Fibroblast of the aortic adventitia (primary cell): Measurements from ENCODE around the gene LASP1. TPM values are rescaled to one million over a fixed set of nuclear protein-coding genes. Genes with fewer than 3 reads are reported as not detected.

Experiments
- DNase-seq: peaks from one replicate; pipeline ENCODE4 v3.0.0-alpha.2; 2010; ENCODE audit warnings: low read depth
- H3K4me3 ChIP-seq: 2 replicates; pipeline ENCODE4 v1.5.1; 2011; ENCODE audit warnings: low read depth, mild to moderate bottlenecking, control low read depth, low read length, moderate library complexity
- total RNA-seq: library from RNA; depleted of rRNA; stranded (reverse); fragments of >200 nt; gene quantifications from 2 replicates; pipeline ENCODE4 v1.2.3, GENCODE V29; 2012; ENCODE audit warnings: low replicate concordance
- TF ChIP-seq, protein P1 (sequence below): IDR thresholded peaks from 2 replicates; pipeline ENCODE4 v1.5.1; 2011; ENCODE audit warnings: mild to moderate bottlenecking, low read length, control low read depth, inconsistent platforms; ENCODE audit not compliant: insufficient read depth

Gene LASP1
- total RNA-seq, 1 donor = 174 TPM

DNA sequence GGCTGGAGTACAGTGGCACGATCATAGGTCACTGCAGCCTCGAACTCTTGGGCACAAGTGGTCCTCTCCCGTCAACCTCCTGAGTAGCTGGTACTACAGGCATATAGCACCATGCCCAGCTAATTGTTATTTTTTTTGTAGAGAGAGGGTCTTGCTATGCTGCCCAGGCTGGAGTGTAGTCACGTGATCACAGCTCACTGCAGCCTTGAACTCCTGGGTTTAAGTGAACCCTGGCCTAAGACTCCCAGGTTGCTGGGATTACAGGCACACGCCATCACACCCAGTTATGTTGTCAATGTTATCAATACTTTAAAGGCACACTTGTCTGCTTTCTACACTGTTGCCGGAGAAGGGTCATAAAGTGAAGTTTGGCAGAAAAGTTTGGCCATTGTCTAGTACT, 33.5 kb downstream of the LASP1 start:
- TF ChIP-seq, protein P1, sequence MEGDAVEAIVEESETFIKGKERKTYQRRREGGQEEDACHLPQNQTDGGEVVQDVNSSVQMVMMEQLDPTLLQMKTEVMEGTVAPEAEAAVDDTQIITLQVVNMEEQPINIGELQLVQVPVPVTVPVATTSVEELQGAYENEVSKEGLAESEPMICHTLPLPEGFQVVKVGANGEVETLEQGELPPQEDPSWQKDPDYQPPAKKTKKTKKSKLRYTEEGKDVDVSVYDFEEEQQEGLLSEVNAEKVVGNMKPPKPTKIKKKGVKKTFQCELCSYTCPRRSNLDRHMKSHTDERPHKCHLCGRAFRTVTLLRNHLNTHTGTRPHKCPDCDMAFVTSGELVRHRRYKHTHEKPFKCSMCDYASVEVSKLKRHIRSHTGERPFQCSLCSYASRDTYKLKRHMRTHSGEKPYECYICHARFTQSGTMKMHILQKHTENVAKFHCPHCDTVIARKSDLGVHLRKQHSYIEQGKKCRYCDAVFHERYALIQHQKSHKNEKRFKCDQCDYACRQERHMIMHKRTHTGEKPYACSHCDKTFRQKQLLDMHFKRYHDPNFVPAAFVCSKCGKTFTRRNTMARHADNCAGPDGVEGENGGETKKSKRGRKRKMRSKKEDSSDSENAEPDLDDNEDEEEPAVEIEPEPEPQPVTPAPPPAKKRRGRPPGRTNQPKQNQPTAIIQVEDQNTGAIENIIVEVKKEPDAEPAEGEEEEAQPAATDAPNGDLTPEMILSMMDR = no peak
- no peak for DNase-seq
- H3K4me3 ChIP-seq = no peak overlapping the region

GRCh38 chr17:38904892-38905291, 35.0 kb downstream of the LASP1 start:
- H3K4me3 ChIP-seq = no peak overlapping the region
- DNase-seq = no peak
- TF ChIP-seq, protein P1 = no peak

DNA sequence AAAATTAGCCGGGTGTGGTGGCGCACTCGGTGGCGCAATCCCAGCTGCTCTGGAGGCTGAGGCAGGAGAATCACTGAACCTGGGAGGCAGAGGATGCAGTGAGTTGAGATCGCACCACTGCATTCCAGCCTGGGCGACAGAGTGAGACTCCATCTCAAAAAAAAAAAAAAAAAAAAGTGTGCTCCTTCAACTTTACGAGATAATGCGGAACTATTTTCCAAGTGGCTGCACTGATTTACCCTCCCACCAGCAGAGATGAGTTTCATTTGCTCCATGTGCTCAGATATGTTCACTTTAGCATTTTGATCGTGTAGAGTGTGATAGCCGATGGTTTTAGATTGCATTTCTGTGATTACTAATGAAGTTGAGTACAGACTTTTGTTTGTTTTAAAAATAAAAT, 35.5 kb downstream of the LASP1 start:
- no peak overlapping the region for H3K4me3 ChIP-seq
- TF ChIP-seq, protein P1 = no peak
- DNase-seq = no peak

DNA sequence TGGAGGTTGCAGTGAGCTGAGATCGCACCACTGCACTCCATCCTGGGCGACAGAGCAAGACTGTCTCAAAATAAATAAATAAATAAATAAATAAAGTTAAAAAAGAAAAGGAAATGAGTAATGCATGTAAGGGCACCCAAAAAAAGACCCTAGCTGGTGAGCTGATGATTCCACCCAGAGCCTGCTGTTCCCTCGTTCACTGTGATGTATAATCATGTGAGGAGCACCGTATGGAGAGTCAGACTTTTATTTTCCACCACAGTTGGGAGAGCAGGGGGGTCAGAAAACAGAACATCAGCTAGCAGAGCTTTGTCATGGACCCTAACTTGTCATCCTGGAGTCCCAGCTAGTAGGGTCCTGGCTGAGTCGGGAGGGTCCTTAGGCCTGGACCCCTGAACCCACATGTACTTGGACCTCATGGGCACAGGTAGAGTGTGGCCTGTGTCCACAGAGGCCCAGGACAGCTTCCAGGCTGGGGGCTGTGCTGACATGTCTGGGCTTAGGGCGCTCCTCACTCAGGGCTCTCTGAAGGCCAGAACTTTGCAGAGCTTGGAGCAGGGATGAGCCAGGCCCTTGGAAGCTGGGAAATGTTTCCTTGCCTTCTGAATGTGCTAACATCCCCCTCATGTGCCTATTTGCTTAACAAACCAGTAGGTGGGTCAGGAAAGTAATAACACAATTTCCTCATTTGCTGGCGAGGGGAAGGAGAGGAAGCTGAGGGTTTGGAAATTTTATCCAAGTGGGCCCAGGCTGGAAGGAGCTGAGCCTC, 36.8 kb downstream of the LASP1 start:
- no peak overlapping the region for H3K4me3 ChIP-seq
- TF ChIP-seq, protein P1 = no peak
- no peak for DNase-seq

DNA sequence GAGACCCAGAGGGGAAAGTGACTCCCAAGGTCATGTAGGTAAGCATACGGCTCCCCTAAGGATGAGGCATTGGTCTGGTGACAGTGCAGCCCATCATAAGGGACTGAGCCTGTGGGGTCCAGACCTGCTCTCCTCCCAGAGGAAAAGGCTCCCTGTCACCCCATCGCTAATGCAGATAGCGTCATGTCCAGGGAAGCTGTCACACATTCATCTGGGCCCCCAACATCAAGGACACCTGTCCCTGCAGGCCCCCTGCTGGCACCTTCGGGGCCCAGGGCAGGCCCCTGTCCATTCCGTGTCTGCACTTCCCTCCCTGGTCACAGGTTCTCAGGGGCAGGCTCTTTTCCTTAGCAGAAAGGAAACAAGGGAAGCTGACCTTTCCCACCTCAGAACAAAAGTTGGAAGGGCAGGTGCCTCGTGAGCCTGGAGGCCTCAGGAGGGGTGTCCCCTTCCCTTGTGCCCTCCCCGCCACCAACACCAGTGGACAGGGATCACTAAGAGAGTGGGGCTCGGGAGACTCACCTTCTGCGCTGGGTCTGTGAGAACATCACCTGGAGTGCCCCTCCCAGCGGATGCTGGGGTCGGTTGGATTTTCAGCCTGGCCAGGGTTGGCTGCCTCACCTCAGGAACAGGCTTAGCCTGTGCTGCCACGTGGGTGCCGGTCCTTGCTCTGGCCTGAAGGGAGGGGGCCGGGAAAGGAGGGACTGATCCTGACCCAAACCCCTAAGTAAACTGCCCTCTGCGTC, 38.2 kb downstream of the LASP1 start:
- H3K4me3 ChIP-seq = no peak overlapping the region
- TF ChIP-seq, protein P1 = no peak
- DNase-seq = no peak

GRCh38 chr17:38908676-38909181, 38.9 kb downstream of the LASP1 start:
- no peak overlapping the region for H3K4me3 ChIP-seq
- TF ChIP-seq, protein P1 = no peak
- DNase-seq = no peak
